Stimulated activated CD8-positive, alpha-beta memory T cell treated with anti-CD3 and anti-CD28 coated beads, Interleukin-7, amount 100 ng/mL, for 4 hours (primary cell): ENCODE data around the gene HLA-DRB5.
"Not testable (repeated sequence)": the region's sequence is repeated elsewhere in the genome, so short reads cannot be mapped to it uniquely, and the experiment has no call there.

ENCODE experiments used
- DNase-seq, 2 donors: peaks; one replicate each; pipeline ENCODE4 v3.0.0-alpha.2; 2020; ENCODE audit warnings: low read depth in 2 of 2

Gene HLA-DRB5

GRCh38 chr6:32501016-32501415, 29.1 kb downstream of the HLA-DRB5 start:
- no peak for DNase-seq

- no peak for DNase-seq
These were observed 37.7 kb downstream of the HLA-DRB5 start for GRCh38 chr6:32492351-32492750.

GRCh38 chr6:32491700-32492099, 38.4 kb downstream of the HLA-DRB5 start:
- no peak for DNase-seq

GRCh38 chr6:32488083-32488482, 42.0 kb downstream of the HLA-DRB5 start:
- no peak for DNase-seq

- no peak for DNase-seq
These were observed 45.5 kb downstream of the HLA-DRB5 start for GRCh38 chr6:32484614-32484998.

- DNase-seq: no peak
These were observed 46.0 kb downstream of the HLA-DRB5 start for GRCh38 chr6:32483968-32484613.

GRCh38 chr6:32475392-32476206, 54.5 kb downstream of the HLA-DRB5 start:
- DNase-seq: no peak

- not testable (repeated sequence) for DNase-seq
These were observed 56.4 kb downstream of the HLA-DRB5 start for GRCh38 chr6:32473376-32474348.

GRCh38 chr6:32472781-32473375, 57.2 kb downstream of the HLA-DRB5 start:
- DNase-seq: no peak

- DNase-seq: not testable (repeated sequence)
These were observed 62.2 kb downstream of the HLA-DRB5 start for GRCh38 chr6:32467743-32468503.
